GM12892 (cell line): ENCODE data around the gene PEX10.

ENCODE experiments used
- DNase-seq: peaks from one replicate; pipeline ENCODE4 v3.0.0; 2011; ENCODE audit not compliant: insufficient read length
- FAIRE-seq: peaks from 2 replicates; lab custom pipeline; 2011; peaks lifted over from hg19 to GRCh38; lab: Jason Lieb, UNC
- POLR2A ChIP-seq: IDR thresholded peaks from 2 replicates; pipeline ENCODE4 v1.6.1; 2011; ENCODE audit warnings: low read depth, low read length, control low read depth
- POLR2AphosphoS5 ChIP-seq: IDR thresholded peaks from 2 replicates; pipeline ENCODE4 v1.6.1; 2011; ENCODE audit warnings: low read depth, low read length, control low read depth
- TAF1 ChIP-seq: IDR thresholded peaks from 2 replicates; pipeline ENCODE4 v1.6.1; 2011; ENCODE audit warnings: low read depth, mild to moderate bottlenecking, control low read depth, low read length, borderline replicate concordance

The PEX10 gene

GRCh38 chr1:2374252-2375155 lies 37.9 kb downstream of the PEX10 start:
- FAIRE-seq (no peak), DNase-seq (no peak)
- no peak for TF ChIP-seq POLR2AphosphoS5
- TF ChIP-seq POLR2A, result no peak
- no peak for TF ChIP-seq TAF1

- TF ChIP-seq POLR2AphosphoS5 (no peak), TAF1 (no peak), POLR2A (no peak)
- DNase-seq (no peak), FAIRE-seq (no peak)
Measured at GRCh38 chr1:2373551-2374251, 38.7 kb downstream of the PEX10 start.

- FAIRE-seq (no peak), DNase-seq (no peak)
- TF ChIP-seq POLR2AphosphoS5 (no peak), TAF1 (no peak), POLR2A (no peak)
Measured at GRCh38 chr1:2372551-2373490, 39.5 kb downstream of the PEX10 start.

- TF ChIP-seq POLR2A (no peak), TAF1 (no peak), POLR2AphosphoS5 (no peak)
- FAIRE-seq (no peak), DNase-seq (no peak)
Measured at GRCh38 chr1:2368053-2368744, 44.2 kb downstream of the PEX10 start.

- TF ChIP-seq POLR2AphosphoS5, result no peak
- no peak for TF ChIP-seq POLR2A
- TF ChIP-seq TAF1, result no peak
- no peak for FAIRE-seq
- no peak for DNase-seq
Measured at GRCh38 chr1:2363847-2364513, 48.4 kb downstream of the PEX10 start.

GRCh38 chr1:2360588-2361364 lies 51.6 kb downstream of the PEX10 start:
- TF ChIP-seq POLR2AphosphoS5, result no peak
- no peak for TF ChIP-seq TAF1
- TF ChIP-seq POLR2A, result no peak
- FAIRE-seq (no peak), DNase-seq (no peak)

- no peak for DNase-seq
- no peak for TF ChIP-seq POLR2A
- no peak for TF ChIP-seq POLR2AphosphoS5
- no peak for FAIRE-seq
Measured at GRCh38 chr1:2358651-2359640, 53.4 kb downstream of the PEX10 start.

- DNase-seq, result no peak
- no peak for FAIRE-seq
- TF ChIP-seq POLR2A (no peak), TAF1 (no peak), POLR2AphosphoS5 (no peak)
Measured at GRCh38 chr1:2358072-2358471, 54.3 kb downstream of the PEX10 start.
